Mesenchymal stem cell (in vitro differentiated cells and primary cell): ENCODE results near the gene KLHL21. TPM values are rescaled to one million over a fixed set of nuclear protein-coding genes. Genes with fewer than 3 reads are reported as not detected.

Experiments
- DNase-seq: peaks from one replicate; pipeline ENCODE4 v3.0.0-alpha.2; 2013
- H2AFZ ChIP-seq: one replicate; pipeline ENCODE4 v1.6.1; 2013; ENCODE audit warnings: low read depth, mild to moderate bottlenecking, control low read depth, inconsistent platforms, low read length, moderate library complexity
- H2AK5ac ChIP-seq: 2 replicates; pipeline ENCODE4 v1.6.1; 2013; ENCODE audit warnings: low read length, moderate library complexity, mild to moderate bottlenecking, inconsistent platforms; ENCODE audit not compliant: severe bottlenecking
- H2BK120ac ChIP-seq: one replicate; pipeline ENCODE4 v1.6.1; 2013; ENCODE audit warnings: low read depth, mild to moderate bottlenecking, inconsistent platforms, low read length, moderate library complexity
- H2BK12ac ChIP-seq, 2 experiments: one replicate each; pipeline ENCODE4 v1.6.1; 2013; ENCODE audit warnings: inconsistent platforms in 2 of 2, low read length in 2 of 2, mild to moderate bottlenecking in 2 of 2, moderate library complexity in 2 of 2, control low read depth in 1 of 2
- H2BK15ac ChIP-seq: one replicate; pipeline ENCODE4 v1.6.1; 2013; ENCODE audit warnings: mild to moderate bottlenecking, low read depth, inconsistent platforms; ENCODE audit not compliant: poor library complexity, severe bottlenecking
- H2BK5ac ChIP-seq: 2 replicates; pipeline ENCODE4 v1.6.1; 2013; ENCODE audit warnings: low read depth, mild to moderate bottlenecking, low read length, control low read depth, inconsistent platforms; ENCODE audit not compliant: poor library complexity, severe bottlenecking
- H3K14ac ChIP-seq, 2 experiments: one replicate each; pipeline ENCODE4 v1.6.1; 2013; ENCODE audit warnings: inconsistent platforms in 2 of 2, low read length in 2 of 2, control low read depth in 1 of 2, mild to moderate bottlenecking in 1 of 2, moderate library complexity in 1 of 2
- H3K18ac ChIP-seq, 2 experiments: one replicate each; pipeline ENCODE4 v1.6.1; 2013; ENCODE audit warnings: inconsistent platforms in 2 of 2, low read length in 2 of 2, control low read depth in 1 of 2, low read depth in 1 of 2, mild to moderate bottlenecking in 1 of 2
- H3K23ac ChIP-seq, 2 experiments: one replicate each; pipeline ENCODE4 v1.6.1; 2013; ENCODE audit warnings: inconsistent platforms in 2 of 2, low read length in 2 of 2, mild to moderate bottlenecking in 2 of 2, moderate library complexity in 2 of 2, control low read depth in 1 of 2
- H3K27ac ChIP-seq: 2 replicates; pipeline ENCODE4 v1.5.1; 2013; ENCODE audit warnings: mild to moderate bottlenecking, moderate library complexity, low read length, control low read depth, inconsistent platforms; ENCODE audit not compliant: poor library complexity, severe bottlenecking
- H3K27me3 ChIP-seq, 2 experiments: 2 replicates each; pipeline versions ENCODE4 v1.6.1 to v1.7.0; 2013; ENCODE audit warnings: low read length in 2 of 2, mild to moderate bottlenecking in 2 of 2, moderate library complexity in 2 of 2, control low read depth in 1 of 2, inconsistent platforms in 1 of 2; ENCODE audit not compliant: control insufficient read depth in 1 of 2, insufficient read depth in 1 of 2
- H3K36me3 ChIP-seq, 2 experiments: 2 replicates each; pipeline versions ENCODE4 v1.6.1 to v1.7.0; 2013; ENCODE audit warnings: low read length in 2 of 2, control low read depth in 1 of 2, inconsistent platforms in 1 of 2, low read depth in 1 of 2, mild to moderate bottlenecking in 1 of 2; ENCODE audit not compliant: insufficient read depth in 2 of 2, control insufficient read depth in 1 of 2
- H3K4ac ChIP-seq, 2 experiments: one replicate each; pipeline ENCODE4 v1.6.1; 2013; ENCODE audit warnings: inconsistent platforms in 2 of 2, low read length in 2 of 2, mild to moderate bottlenecking in 2 of 2, moderate library complexity in 2 of 2, control low read depth in 1 of 2, low read depth in 1 of 2
- H3K4me1 ChIP-seq: 2 replicates; pipeline ENCODE4 v1.6.1; 2013; ENCODE audit warnings: low read depth, low read length, control low read depth; ENCODE audit not compliant: control insufficient read depth, insufficient read depth
- H3K4me2 ChIP-seq: 2 replicates; pipeline ENCODE4 v1.6.1; 2013; ENCODE audit warnings: low read length, mild to moderate bottlenecking, inconsistent platforms; ENCODE audit not compliant: poor library complexity, severe bottlenecking
- H3K4me3 ChIP-seq, 2 experiments: 2 replicates each; pipeline versions ENCODE4 v1.5.1 to v1.7.0; 2013; ENCODE audit warnings: low read length in 2 of 2, mild to moderate bottlenecking in 2 of 2, control low read depth in 1 of 2, low read depth in 1 of 2; ENCODE audit not compliant: insufficient read depth in 1 of 2
- H3K79me1 ChIP-seq: replicated peaks from 2 replicates; pipeline ENCODE4 v1.6.1; 2013; ENCODE audit warnings: mild to moderate bottlenecking, control low read depth, low read length, inconsistent platforms; ENCODE audit not compliant: poor library complexity, severe bottlenecking
- H3K9ac ChIP-seq: 2 replicates; pipeline ENCODE4 v1.7.0; 2013; ENCODE audit warnings: mild to moderate bottlenecking, low read length, moderate library complexity
- H3K9me3 ChIP-seq: 2 replicates; pipeline ENCODE4 v1.7.0; 2013; ENCODE audit warnings: mild to moderate bottlenecking, low read length; ENCODE audit not compliant: control insufficient read depth
- H4K8ac ChIP-seq: one replicate; pipeline ENCODE4 v1.6.1; 2013; ENCODE audit warnings: inconsistent platforms, mild to moderate bottlenecking, low read length, moderate library complexity
- H4K91ac ChIP-seq: one replicate; pipeline ENCODE4 v1.6.1; 2013; ENCODE audit warnings: mild to moderate bottlenecking, low read length, inconsistent platforms
- WGBS: methylation state at CpG from one replicate; pipeline ENCODE4 v1.1.7; 2013; ENCODE audit warnings: mixed read lengths; 5-methylcytosine and 5-hydroxymethylcytosine counted together
- small RNA-seq: library from polyadenylated mRNA; stranded (forward); fragments of <200 nt; extraction: miRNeasy Mini kit (QIAGEN cat#:217004); gene quantifications from one replicate; pipeline ENCODE3, GENCODE V24; 2013; ENCODE audit warnings: low read depth

Gene KLHL21

DNA sequence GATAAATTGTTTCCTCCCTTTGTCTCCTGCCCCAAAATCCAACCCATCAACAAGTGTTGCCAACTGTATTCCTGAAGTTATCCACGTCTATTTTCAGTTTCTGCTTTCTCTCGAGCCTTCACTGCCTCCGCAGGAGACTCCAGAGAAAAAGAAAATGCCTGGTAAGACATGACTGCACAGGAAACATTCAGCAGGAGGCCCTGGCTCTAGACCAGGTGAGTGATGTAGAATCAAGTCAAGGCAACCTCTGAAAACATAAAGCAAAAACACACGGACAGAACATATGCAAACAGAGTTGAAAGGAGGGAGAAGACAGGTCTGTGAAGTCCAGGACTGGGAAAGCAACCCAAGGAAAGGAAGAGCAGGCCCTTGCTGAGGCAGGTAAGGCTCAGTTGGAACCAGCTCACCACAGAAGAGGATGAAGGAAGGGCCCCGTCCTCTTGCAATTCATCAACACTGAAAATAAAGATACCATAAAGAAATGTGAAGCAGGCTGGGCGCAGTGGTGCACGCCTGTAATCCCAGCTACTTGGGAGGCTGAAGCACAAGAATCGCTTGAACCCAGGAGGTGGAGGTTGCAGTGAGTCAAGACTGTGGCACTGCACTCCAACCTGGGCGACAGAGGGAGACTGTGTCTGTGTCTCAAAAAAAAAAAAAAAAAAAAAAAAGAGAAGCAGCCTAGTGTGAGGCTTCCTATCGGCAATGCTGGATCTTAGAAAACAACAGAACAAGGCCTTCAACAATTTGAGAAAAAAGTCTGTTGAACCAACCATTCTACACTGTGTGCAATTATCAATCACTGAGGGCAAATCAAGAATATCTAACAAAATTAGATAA is 57.2 kb downstream of the KLHL21 start:
- no peak overlapping the region for H3K14ac ChIP-seq
- no peaks in the 10 kb centered on the region for H3K9me3 ChIP-seq
- 67% methylated on average over 9 of the region's 10 CpGs for WGBS
- H4K91ac ChIP-seq = no peak overlapping the region
- peaks cover 3% of the 10 kb centered on the region for H3K4me1 ChIP-seq
- no peak overlapping the region for H3K27ac ChIP-seq
- H3K79me1 ChIP-seq = peaks cover 30% of the 10 kb centered on the region
- no peak overlapping the region for H2BK15ac ChIP-seq
- H4K8ac ChIP-seq = no peak overlapping the region
- H3K4ac ChIP-seq = no peak overlapping the region
- H3K4me2 ChIP-seq = no peak overlapping the region
- no peak overlapping the region for H3K4me3 ChIP-seq
- no peak overlapping the region for H3K23ac ChIP-seq
- H3K9ac ChIP-seq = peak overlapping the region; percentile 39
- H2AK5ac ChIP-seq = no peak overlapping the region
- DNase-seq = no peak
- no peak overlapping the region for H3K18ac ChIP-seq
- H3K36me3 ChIP-seq = peaks cover 62 to 83% of the 10 kb centered on the region in 2 experiments
- H2BK5ac ChIP-seq = no peak overlapping the region
- H2AFZ ChIP-seq = no peak overlapping the region
- no peaks in the 10 kb centered on the region for H3K27me3 ChIP-seq
- H2BK120ac ChIP-seq = no peak overlapping the region
- H2BK12ac ChIP-seq = no peak overlapping the region

GRCh38 chr1:6544831-6545230 is 57.8 kb downstream of the KLHL21 start:
- Histone ChIP-seq H2BK12ac (no peak overlapping the region), H3K36me3 (peaks cover 61 to 81% of the 10 kb centered on the region in 2 experiments), H4K8ac (no peak overlapping the region), H3K14ac (no peak overlapping the region), H3K27ac (no peak overlapping the region), H2AFZ (no peak overlapping the region), H2AK5ac (no peak overlapping the region), H3K9me3 (no peaks in the 10 kb centered on the region), H3K4me2 (no peak overlapping the region), H3K4ac (no peak overlapping the region), H2BK5ac (no peak overlapping the region), H3K18ac (no peak overlapping the region), H3K27me3 (no peaks in the 10 kb centered on the region), H4K91ac (no peak overlapping the region), H3K23ac (no peak overlapping the region), H2BK15ac (no peak overlapping the region), H3K79me1 (peaks cover 29% of the 10 kb centered on the region), H3K4me1 (peaks cover 3% of the 10 kb centered on the region), H3K9ac (peak overlapping the region; percentile 39), H2BK120ac (no peak overlapping the region), H3K4me3 (peak overlapping the region in 1 of 2 experiments; percentile 15)
- 0% methylated on average over 3 of the region's 3 CpGs for WGBS
- DNase-seq = peak; percentile 67

Small RNA genes within 50 kb of the gene (small RNA-seq; reads per million reads assigned to genes)
- gene RNU6-731P = not detected
